CD4-positive, alpha-beta T cell treated with Interleukin-15 for 4 hours (primary cell): Measurements from ENCODE around the gene ADD3.

ENCODE experiments used
- DNase-seq: peaks from one replicate; pipeline ENCODE4 v3.0.0-alpha.2; 2020; ENCODE audit warnings: low spot score

ADD3 gene

GRCh38 chr10:110068780-110069179 lies 61.0 kb downstream of the ADD3 start:
- DNase-seq, result no peak

GRCh38 chr10:110069502-110069982 lies 61.8 kb downstream of the ADD3 start:
- DNase-seq, result peak; percentile 48

- DNase-seq, result no peak
These were observed 66.1 kb downstream of the ADD3 start for GRCh38 chr10:110073896-110074295.

DNA sequence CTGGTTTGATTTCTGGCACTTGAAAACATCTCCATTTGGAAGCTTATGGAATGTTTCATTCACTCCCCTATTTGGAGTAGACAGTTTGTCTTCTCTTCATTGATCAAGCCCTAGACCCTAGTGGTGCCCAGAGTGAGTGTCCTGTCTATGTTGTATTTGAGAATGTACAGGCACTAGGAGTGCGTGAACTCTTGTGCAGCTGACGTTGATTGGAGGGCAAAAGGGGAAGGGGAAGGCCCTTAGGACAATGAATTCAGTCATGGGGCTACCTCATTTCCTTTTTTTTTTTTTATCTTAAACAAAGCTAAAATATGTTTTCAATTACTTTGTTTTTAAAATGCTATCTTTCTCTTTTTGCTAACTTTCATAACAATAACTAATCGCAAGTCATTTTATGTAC lies 66.5 kb downstream of the ADD3 start:
- no peak for DNase-seq

- DNase-seq, result no peak
These were observed 67.2 kb downstream of the ADD3 start for GRCh38 chr10:110074758-110075671.

GRCh38 chr10:110075686-110076085 lies 67.9 kb downstream of the ADD3 start:
- DNase-seq, result no peak

GRCh38 chr10:110076559-110077318 lies 69.0 kb downstream of the ADD3 start:
- DNase-seq, result peak; percentile 68

- no peak for DNase-seq
These were observed 69.8 kb downstream of the ADD3 start for GRCh38 chr10:110077436-110078130.

DNA sequence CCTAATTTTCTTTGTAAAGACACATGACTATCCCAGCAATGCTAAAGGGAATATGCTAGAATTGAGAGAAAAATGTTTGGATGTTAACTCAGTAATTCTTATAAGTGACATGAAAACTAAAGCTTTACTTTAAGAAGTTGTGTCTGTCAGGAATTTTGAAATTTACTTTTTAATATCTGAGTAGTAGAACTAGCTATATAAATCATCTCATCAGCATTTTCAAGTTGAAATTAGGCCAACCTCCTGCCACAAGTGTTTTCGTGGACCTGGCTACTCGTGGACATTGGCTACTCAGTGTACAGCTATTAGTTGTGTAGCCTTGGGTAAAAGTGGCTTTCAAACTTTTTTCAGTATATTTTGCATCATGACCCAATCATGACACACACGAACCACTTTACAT lies 70.5 kb downstream of the ADD3 start:
- DNase-seq, result no peak

GRCh38 chr10:110081911-110082310 lies 74.1 kb downstream of the ADD3 start:
- peak; percentile 36 for DNase-seq

DNA sequence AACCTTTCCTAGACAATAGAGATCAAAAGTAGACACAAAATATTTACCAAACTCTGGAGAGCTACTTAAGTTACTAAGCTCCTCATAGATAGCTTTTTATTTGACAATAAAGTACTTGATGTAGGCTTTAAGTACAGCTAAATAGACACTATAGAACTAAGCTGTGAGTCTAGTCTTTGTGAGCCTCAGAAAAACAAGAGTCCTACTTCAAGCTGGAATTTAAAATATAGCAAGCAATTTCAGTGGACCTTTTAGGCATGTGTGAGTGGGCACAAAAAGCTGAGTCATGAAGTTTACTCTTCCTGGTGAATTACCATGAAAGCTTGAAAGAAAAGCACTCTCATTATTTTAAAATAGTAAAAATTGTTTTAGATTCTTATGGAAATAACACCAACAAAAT lies 76.1 kb downstream of the ADD3 start:
- DNase-seq, result no peak

DNA sequence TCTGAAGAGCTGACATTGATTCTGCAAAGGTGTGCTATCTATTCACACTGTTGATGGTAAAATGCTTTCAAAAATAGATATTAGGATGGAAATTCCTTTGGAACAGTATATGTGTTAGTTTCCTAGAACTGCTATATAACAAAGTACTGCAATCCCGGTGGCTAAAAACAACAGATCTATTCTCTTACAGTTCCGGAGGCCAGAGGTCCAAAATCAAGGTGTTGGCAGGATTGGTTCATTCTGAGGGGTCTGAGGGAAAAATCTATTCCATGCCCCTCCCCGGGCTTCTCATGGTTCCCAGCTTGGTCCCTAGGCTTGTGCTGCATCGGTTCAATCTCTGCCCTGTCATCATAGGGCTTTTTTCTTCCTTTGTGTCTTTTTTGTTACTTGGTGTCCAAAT lies 79.9 kb downstream of the ADD3 start:
- DNase-seq, result no peak

- no peak for DNase-seq
These were observed 80.8 kb downstream of the ADD3 start for GRCh38 chr10:110088367-110089104.

GRCh38 chr10:110091830-110092229 lies 84.0 kb downstream of the ADD3 start:
- no peak for DNase-seq

DNA sequence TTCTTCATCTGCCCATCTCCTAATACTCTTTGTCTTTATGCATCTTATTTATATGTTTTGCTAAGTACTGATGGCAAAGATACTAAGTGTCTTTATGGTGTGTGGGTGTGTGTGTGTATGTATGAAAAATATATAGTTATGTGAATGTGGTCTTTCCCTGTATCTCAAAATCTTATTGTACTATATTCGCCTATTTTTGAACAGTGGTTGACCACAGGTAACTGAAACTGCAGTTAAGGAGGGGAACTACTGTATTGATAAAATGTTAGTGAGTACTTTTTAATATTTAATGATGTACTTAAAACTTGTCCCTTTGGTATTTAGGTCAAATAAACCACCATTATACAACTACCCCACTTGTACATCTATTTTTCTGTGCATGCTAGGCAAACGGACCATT lies 85.9 kb downstream of the ADD3 start:
- no peak for DNase-seq

GRCh38 chr10:110094786-110095185 lies 87.0 kb downstream of the ADD3 start:
- DNase-seq, result no peak

DNA sequence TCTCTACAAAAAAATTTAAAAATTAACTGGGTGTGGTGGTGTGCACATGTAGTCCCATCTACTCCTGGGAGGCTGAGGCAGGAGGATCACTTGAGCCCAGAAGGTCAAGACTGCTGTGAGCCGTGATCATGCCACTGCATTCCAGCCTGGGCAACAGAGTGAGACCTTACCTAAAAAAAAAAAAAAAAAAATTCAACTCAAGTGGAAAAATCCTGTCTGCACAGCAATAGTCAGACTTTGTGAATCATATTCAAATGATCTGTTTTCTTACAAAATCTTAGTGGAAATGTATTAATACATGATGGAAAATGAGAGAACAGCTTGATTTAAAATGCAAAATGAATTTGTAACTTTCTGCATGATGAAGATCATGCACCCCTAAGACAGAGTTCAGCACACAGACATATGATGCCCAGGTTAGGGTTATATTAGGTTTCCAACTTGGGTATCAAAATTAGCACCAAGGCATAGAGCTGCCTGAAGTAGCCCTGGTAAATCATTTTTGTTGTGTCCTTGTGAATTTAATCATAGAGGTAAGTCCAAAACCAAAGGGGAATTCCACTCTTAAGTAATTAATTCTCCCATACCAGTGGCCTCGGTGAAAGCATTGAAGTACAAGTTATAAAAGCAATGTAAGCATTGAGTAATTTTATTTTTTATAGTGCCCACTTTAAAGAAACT lies 93.8 kb downstream of the ADD3 start:
- no peak for DNase-seq

DNA sequence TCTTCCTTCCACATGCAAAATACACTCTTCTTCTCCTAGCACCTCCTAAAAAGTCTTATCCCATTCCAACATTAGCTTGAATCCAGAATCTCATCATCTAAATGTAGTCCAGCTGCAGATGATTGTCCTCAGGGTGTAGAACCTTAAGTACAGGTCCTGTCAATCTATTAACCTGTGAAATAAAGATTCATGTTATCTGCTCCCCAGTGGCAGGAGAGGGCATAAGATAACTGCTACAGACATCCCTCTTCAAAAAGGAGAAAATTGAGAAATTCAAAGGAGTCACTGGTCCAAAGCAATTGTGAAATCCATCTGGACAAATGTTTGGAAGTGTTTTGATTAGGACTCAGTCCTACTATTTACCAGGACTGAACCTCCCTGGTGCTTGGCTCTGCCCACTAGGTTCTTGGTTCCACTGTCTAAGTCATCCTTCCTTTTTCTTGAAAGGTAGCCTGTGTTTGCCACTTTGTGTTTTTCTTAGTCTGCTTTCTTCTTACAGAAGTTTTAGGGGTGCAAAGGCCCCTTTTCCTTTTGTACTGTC lies 96.2 kb downstream of the ADD3 start:
- no peak for DNase-seq

GRCh38 chr10:110105873-110106272 lies 98.1 kb downstream of the ADD3 start:
- no peak for DNase-seq

GRCh38 chr10:110107430-110107829 lies 99.6 kb downstream of the ADD3 start:
- no peak for DNase-seq

GRCh38 chr10:110107887-110108286 lies 100.1 kb downstream of the ADD3 start:
- DNase-seq, result no peak
